ENCODE results near the gene CCNL2.

- TF ChIP-seq CTCF (conservative IDR thresholded peaks at IDR 0.05; ENCODE audit: low read length) (no peak), EZH2phosphoT487 (IDR thresholded peaks at IDR 0.05; ENCODE audit: borderline replicate concordance) (no peak)
Measured at GRCh38 chr1:1361233-1361981, 37.7 kb downstream of the CCNL2 start.
